GM21526 (cell line): ENCODE data around the gene NRSN2.
"Not testable (repeated sequence)": the region's sequence is repeated elsewhere in the genome, so short reads cannot be mapped to it uniquely, and the experiment has no call there.

Source experiments
- ATAC-seq: cut with Tn5 transposase; IDR thresholded peaks from one replicate; pipeline ENCODE4 v1.9.1; 2021; ENCODE audit warnings: moderate library complexity; ENCODE audit not compliant: unreplicated experiment, low FRiP score

NRSN2 gene

DNA sequence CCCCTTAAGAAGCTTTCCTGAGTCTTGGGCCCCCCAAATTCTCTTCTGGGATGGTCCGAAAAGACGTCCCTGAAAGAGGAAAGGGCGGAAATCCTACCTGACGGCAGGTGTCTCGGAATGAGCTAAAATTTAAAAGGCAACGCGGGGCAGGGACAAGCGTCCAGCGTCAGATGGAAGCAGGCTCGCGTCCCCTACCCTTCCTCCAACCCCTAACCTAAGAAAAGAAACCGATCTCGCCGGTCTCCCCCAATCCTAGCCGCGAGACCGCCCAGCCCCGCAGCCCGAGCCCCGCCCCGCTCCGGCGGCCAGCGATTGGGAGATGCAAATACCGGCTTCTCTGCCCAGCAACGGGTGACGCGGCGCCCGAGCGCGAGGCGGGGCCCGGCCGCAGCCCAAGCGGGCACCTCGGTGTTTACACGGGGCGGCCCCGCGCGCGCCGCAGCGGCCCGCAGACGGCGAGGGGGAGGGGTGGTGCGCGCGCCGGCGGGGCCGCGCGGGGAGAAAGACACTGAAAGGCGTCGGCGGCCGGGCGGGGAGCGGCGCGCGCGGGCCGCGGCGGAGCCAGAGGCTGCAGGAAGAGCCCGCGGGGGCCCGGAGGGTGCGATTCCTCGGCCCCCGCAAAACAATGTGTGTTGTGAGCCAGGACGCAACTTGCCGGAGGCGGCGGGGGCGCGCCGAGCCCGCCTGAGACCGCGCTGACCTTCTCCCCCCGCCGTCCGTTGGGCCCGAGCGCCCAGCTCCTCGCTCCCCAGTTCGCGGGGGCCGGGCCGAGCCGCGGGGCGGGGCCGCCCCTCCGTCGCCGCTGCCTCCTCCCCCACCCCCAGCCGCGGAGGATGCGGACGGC, 21.6 kb upstream of the NRSN2 start, which contains the start of gene SOX12:
Gene SOX12, plus strand, starts transcription at position 508 of the 844 bp plus-strand sequence. CDS start 373 bp downstream, outside the sequence.
- ATAC-seq, result peak; percentile 64

DNA sequence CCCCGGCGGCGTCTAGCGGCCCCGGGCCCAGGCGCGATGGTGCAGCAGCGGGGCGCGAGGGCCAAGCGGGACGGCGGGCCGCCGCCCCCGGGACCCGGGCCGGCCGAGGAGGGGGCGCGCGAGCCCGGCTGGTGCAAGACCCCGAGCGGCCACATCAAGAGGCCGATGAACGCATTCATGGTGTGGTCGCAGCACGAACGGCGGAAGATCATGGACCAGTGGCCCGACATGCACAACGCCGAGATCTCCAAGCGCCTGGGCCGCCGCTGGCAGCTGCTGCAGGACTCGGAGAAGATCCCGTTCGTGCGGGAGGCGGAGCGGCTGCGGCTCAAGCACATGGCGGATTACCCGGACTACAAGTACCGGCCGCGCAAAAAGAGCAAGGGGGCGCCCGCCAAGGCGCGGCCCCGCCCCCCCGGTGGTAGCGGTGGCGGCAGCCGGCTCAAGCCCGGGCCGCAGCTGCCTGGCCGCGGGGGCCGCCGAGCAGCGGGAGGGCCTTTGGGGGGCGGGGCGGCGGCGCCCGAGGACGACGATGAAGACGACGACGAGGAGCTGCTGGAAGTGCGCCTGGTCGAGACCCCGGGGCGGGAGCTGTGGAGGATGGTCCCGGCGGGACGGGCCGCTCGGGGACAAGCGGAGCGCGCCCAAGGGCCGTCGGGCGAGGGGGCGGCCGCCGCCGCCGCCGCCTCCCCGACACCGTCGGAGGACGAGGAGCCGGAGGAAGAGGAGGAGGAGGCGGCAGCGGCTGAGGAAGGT, 20.8 kb upstream of the NRSN2 start:
- peak; percentile 9 for ATAC-seq

DNA sequence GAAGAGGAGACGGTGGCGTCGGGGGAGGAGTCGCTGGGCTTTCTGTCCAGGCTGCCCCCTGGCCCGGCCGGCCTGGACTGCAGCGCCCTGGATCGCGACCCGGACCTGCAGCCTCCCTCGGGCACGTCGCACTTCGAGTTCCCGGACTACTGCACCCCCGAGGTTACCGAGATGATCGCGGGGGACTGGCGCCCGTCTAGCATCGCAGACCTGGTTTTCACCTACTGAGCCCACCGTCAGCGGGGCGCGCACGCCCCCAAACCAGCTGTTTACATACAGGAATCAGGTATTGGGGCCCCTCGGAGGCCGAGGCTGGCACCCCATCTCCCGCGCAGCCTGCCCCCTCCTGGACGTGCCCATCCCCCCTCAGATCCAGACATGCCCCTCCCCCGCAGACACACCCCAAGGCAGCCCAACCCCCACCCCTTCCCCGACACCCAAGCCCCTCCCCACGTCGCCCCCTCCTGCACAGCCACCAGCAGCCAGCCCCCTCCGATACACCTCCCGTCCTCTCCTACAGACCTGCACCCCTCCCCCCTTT, 20.2 kb upstream of the NRSN2 start:
- no peak for ATAC-seq

DNA sequence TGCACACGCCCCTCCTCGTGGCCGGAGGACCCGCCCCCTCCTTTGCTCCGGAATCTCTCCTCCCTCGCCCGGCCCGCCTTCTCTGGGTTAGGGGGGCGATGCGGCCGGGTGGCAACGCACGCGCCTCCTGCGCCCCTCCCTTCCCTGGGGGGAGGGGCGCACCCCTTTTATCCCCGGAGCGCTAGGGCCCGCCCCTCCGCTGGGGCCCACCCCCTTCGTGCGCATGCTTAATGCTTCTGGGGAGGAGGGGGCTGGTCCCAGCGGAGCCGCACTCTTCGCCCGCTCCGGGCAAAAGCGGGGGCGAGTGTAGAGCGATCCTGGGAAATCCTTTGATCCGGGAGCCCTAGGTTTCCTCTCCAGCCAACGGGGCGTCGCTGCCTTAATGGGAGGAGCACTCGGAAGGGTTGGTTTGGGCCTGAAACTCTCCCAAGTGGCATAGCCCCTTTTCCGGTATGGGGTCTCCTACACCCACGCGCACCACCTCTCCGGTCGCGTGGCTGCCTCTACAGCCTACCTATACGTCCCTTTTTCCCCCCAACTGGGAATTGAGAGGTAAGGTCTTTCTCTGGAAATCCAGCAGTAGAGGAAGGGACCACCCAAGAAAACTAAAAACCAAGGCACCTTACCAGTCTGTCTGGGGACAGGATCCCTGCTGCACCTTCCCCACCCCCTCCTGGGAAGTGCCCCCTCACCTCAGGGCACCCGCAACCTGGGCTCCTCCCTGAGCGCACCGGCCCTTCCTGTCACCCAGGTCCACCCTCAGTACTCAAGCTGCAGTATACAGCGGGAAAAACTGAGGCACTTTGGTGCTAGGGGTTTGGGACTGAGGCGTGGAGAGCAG, 19.5 kb upstream of the NRSN2 start:
- ATAC-seq, result peak; percentile 18

DNA sequence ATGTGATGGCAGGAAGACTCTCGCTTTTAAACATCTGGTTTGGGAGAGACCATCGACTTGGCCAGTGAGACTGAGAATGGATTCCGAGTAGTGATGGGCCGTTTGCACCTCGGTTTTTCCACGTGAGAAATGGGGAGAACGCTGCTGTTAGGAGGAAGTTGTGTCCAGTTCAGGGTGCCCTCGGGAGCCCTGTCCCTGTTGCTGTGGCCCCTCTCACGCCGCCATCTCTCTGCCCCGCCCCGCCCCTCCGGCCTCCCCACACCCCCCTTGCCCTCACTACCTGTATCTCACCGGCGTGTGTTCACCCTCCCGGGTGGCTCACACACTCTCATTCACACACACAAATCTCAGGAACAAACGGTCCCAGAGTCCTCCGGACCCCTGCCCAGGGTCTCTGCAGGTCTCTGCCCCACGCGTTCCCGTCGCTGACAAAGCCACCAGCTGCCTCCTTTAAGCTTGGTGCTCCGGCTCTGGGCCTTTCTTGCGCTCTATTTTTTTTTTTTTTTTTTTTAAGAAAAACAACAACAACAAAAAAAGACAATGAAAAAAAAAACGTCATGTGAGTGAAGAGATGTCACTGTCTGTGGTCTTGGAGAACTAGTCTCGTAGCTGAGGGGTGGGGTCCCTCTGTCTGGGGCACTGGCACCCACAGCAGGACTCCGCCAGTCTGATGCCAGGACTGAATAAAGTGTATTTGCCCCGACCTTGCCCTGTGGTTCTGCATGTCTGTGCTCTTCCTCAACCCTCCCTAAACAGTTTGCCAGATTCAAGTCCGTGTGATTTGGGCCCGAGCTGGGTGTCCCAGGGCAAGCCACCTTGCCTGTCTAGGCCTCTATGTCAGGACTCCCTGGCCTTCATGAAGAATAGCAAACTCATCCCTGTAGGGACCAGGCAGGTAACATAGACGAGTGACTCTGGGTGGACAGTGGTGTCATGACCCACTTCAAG, 18.6 kb upstream of the NRSN2 start:
- no peak for ATAC-seq

DNA sequence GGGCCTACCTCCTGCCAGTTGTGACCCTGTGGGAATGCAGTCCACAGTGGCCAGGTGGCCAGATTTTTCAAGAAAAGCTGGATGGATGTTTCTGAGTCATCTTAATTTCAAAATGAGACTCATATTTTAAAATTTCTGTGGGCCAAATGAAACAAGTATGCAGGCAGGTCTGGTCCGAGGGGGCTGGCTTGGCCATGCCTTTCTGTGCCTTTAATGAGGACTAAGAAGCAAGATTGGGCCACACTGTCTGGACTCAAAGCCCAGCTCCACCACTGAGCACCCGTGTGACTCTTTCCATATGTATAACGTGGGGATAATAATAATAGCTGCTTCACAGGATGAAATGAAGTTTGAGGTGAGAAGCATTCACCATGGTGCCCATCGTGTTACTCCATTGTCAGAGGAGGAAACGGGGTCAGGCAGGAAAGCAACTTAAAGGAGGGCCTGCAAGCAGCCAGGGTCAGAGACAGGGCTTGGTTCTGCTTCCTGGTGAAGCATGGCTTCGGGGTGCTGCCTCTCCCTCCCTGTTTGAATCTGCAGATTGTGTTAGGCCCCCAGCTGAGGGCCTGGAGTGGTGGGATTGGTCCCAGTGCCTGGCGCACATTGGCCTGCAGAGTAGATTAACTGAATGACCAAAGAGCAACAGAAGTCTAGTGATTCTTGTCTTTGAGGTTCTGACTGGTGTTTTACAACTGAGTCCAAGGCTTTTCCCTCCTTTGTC, 17.8 kb upstream of the NRSN2 start:
- ATAC-seq, result no peak

DNA sequence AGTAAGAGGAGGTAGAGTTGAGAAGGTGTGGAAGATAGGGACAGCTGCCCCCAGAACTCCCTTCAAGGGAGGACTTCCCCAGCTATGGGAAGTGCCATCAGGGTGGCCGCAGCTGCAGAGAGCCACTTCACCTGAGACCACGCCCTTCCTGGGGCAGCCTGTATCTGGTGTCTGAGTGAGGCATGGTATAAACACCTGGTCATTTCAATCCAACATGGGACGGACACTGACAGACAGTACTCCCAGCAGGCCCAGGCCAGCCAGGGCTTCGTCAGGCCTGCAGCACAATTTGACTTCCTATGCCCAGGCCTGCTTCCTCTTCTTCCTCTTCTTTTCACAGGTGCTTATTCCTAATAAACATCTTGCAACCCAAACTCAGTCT, 17.1 kb upstream of the NRSN2 start:
- no peak for ATAC-seq

DNA sequence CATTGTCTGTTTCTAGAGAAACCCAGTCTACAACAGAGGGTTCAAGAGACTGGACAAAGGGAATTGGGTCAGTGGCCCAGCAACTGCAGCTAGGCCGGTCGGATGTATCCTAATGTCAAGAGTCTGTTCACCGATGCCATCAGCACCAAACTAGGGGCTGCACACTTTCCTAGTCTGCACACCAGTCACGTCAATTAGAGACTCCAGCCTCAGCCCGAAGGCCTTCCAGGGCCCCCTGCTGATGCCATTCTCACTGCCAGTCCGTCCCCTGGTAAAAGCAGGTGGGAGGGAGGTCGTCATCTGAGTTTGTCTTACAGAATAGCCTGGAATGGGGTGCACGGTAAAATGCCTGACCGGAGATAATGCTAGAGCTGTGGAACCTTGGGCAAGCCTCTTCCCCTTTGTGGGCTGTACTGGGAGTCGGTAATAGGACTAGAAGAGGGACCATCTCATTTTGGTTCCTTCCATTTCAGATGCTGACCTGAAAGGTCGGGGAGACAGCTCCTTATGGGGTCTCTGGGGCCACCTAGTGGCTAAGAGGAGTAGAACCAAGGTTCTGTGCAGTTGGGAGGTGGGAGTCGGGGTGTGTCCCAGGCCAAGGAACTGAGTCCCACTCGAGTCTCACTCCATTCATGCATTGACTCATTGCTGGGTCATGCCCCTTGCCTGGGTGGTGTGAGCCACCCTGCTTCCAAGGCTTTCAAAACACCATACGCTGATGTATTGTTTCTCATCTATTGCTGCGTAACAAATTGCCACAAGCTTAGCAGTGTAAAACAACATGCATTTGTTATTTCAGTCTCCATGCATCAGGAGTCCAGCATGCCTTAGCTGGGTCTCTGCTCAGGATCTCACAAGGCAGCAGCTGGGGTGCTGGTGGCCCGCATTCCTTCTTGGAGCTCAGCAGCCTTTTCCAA, 16.4 kb upstream of the NRSN2 start:
- ATAC-seq, result no peak

DNA sequence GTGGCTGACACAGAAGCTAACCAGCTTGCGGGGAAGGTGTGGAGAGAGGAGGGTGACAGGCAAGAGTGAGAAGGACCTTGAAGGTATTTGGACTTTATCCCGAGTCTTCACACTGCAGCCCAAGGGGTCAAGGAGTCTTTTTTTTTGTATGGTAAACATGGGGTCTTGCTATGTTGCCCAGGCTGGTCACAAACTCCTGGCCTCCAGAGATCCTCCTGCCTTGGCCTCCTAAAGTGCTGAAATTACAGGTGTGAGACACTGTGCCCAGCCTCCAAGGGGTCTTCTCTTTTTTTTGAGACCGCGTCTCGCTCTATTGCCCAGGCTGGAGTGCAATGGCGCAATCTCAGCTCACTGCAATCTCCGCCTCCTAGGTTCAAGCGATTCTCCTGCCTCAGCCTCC, 12.3 kb upstream of the NRSN2 start:
- ATAC-seq, result no peak

DNA sequence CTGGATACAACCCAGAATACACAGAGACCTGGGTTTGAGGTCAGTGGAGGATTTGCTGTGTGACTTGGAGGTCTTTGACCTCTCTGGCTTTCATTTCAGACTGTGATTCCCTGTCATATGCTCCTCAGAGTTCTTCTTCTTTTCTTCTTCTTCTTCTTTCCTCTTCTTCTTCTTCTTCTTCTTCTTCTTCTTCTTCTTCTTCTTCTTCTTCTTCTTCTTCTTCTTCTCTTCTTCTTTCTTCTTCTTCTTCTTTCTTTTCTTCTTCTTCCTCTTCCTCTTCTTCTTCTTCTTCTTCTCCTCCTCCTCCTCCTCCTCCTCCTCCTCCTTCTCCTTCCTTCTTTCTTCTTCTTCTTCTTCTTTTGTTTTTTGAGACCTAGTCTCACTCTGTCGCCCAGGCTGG, 10.9 kb upstream of the NRSN2 start:
- ATAC-seq, result not testable (repeated sequence)

DNA sequence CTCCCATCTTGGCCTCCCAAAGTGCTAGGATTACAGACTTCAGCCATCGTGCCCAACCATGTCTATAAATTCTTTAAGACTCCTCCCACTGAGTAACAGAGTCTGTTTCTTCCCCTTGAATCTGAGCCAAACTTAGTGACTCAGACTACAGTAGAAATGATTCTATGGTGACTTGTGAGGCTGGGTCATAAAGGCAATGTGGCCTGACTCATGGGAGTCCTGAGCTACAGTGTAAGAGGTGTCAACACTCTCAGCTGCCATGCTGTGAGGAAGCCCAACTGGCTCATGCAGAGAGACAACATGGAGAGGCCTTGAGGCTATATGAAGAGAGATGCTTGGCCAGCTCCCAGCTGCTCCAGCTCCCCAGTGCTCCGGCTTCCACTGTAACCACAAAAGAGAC, 5.2 kb upstream of the NRSN2 start:
- ATAC-seq, result no peak

DNA sequence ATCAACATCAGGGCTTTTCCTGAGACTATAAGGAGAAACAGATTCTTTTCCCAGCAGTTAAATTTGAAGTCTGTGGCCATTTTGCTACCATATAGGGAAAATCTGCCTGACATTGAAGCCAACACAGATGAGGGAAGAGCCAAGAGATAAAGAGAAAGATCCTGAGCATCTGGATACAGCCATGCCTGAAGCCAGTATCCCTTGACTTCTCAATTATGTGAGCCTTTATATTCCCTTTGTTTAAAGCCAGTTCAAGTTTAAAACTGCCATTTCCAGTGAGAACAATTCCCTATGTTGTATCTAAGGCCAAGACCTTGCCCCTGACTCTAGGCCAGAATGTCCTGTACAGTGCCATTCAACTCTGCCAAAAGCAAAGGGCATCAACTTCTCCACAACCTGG, 3.8 kb upstream of the NRSN2 start:
- ATAC-seq, result no peak

DNA sequence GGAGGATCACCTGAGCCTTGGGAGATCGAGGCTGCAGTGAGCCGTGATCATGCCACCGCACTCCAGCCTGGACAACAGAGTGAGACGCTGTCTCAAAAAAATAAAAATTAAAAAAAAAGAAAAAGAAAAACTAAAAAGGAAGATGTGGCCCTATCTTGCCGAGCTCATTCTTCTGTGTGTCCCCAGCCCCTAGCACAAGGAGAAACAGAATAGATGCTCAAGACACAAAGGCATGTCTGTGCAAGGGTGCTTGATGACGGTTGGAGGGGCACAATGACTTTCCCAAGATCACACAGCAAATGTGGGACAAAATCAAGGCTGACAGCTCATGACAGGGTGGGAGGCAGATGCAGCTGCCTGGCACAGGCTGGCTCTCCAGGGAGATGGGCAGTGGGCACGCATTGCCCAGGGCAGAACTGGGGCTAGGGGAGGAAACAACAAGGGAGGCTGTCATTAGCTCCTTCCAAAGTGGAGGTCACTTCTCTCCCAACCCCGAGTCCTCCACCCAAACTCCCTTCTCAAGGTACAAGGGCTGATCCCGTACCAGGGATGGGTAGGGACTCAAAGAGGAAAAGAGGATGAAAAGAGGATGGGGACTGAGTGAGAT, 775 bp upstream of the NRSN2 start:
- ATAC-seq, result no peak

DNA sequence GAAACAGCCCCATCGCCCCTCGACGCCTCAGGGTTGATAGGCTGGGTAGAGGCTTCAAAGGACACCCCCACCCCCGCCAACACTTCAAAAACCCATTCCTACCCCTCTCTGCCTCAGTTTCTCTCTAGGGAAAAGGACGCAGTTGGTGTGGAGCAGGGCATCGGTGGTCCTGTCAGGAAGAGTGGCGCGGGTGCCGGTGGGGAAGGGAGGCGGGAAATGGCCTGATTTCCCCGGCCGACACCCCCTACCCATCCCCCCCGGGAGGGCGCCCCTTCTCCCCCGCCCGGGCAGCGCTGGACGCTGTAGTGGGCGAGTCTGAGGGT, 367 bp downstream of the NRSN2 start:
- peak; percentile 2 for ATAC-seq

DNA sequence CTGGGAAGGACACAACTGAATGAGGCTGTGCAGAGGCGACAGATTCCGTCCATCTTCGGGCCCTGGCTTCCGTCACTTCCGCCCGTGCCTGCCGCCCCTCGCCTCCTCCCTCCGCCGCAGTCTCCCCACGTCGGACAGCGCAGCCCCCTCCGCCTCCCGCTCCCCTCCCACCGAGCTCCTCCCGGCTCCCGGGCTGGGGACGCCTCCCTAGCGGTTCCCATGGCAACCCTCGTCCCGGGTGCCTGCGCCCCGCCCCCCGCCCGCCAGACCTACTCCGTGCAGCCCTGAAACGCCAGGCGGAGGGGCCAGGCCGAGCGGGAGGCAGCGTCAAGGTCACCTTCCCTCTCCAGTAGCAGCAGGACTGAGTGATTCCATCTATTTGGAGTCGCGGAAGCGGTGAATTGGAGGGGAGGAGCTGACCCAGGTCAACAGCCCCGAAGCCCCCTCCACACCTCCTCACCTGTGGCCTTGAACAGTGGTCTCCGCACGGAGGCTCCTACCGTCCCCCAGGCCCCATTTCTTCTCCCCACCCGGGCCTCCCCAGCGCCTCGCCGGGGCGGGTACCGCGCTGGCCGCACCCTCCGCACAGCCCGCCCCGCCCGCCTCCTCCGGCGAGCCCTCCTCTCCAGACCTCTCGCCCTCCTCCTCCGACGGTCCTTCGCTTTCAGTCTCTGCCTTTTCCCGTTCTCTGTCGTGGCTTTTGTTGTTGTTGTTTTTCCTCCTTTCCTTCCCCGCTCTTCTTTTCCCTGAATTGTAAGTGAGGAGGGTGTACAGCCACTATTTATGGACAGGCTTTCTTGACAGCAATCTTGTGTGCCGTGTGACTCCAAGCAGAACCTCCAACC, 951 bp downstream of the NRSN2 start:
- ATAC-seq, result peak; percentile 65

DNA sequence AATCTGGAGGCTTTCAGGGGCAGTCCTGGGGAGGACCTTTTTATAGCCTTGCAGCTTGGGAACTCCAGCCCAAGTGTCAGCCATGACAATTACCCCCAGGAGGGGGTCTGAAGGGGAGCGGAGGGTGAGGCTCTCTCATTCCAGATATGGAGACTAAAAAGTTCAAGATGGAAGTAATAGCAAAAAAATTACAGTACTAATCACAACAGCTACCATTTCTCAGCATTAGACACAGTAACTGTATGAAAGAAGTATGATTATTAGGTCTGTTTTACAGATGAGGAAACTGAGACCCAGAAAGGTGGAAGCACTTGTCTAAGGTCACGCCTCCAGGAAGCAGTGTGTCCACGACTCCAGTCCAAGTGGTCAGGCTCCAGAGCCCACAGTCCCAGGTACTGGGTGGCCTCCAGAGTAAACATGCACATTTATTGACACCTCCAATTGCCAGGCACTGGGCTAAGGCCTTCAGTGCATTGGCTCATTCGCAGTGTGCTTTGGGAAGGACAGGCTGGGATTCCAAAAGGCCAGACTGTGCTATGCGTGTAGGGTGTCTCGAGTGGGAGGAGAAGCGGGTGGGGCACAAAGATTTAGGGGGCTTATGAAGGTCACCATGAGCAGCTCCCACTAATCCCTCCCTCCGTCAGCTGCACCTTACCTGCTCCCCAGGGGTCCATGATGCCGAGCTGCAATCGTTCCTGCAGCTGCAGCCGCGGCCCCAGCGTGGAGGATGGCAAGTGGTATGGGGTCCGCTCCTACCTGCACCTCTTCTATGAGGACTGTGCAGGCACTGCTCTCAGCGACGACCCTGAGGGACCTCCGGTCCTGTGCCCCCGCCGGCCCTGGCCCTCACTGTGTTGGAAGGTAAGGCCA, 2.3 kb downstream of the NRSN2 start:
- no peak for ATAC-seq
